Smooth muscle cell of the brain vasculature (primary cell): ENCODE results near the gene RNF220.

ENCODE experiments used
- DNase-seq: peaks from one replicate; pipeline ENCODE4 v3.0.0-alpha.2; 2012; ENCODE audit warnings: low read depth, low spot score

The RNF220 gene

GRCh38 chr1:44406737-44407429, 1.8 kb downstream of the RNF220 start:
- DNase-seq, result no peak

GRCh38 chr1:44407430-44408211, 2.6 kb downstream of the RNF220 start:
- DNase-seq, result no peak

- no peak for DNase-seq
Measured at GRCh38 chr1:44408212-44408582, 3.1 kb downstream of the RNF220 start.

GRCh38 chr1:44408632-44409602, 3.9 kb downstream of the RNF220 start:
- no peak for DNase-seq

- no peak for DNase-seq
Measured at GRCh38 chr1:44409757-44410156, 4.7 kb downstream of the RNF220 start.

GRCh38 chr1:44411861-44412260, 6.8 kb downstream of the RNF220 start:
- no peak for DNase-seq

- DNase-seq, result no peak
Measured at GRCh38 chr1:44412601-44413000, 7.5 kb downstream of the RNF220 start.

- no peak for DNase-seq
Measured at GRCh38 chr1:44413740-44414139, 8.7 kb downstream of the RNF220 start.

- no peak for DNase-seq
Measured at GRCh38 chr1:44415013-44415412, 10.0 kb downstream of the RNF220 start.

- DNase-seq, result no peak
Measured at GRCh38 chr1:44416408-44416807, 11.4 kb downstream of the RNF220 start.

- no peak for DNase-seq
Measured at GRCh38 chr1:44417351-44418021, 12.4 kb downstream of the RNF220 start.

GRCh38 chr1:44418022-44418673, 13.1 kb downstream of the RNF220 start:
- no peak for DNase-seq

GRCh38 chr1:44419901-44420300, 14.8 kb downstream of the RNF220 start:
- no peak for DNase-seq

- no peak for DNase-seq
Measured at GRCh38 chr1:44420535-44420934, 15.5 kb downstream of the RNF220 start.

GRCh38 chr1:44421446-44421884, 16.4 kb downstream of the RNF220 start:
- DNase-seq, result no peak

- DNase-seq, result no peak
Measured at GRCh38 chr1:44422161-44422560, 17.1 kb downstream of the RNF220 start.

- DNase-seq, result no peak
Measured at GRCh38 chr1:44423591-44424537, 18.8 kb downstream of the RNF220 start.

- DNase-seq, result no peak
Measured at GRCh38 chr1:44424747-44425146, 19.7 kb downstream of the RNF220 start.

- DNase-seq, result no peak
Measured at GRCh38 chr1:44425341-44426082, 20.5 kb downstream of the RNF220 start.
